ENCODE data around the gene STK25.

DNA sequence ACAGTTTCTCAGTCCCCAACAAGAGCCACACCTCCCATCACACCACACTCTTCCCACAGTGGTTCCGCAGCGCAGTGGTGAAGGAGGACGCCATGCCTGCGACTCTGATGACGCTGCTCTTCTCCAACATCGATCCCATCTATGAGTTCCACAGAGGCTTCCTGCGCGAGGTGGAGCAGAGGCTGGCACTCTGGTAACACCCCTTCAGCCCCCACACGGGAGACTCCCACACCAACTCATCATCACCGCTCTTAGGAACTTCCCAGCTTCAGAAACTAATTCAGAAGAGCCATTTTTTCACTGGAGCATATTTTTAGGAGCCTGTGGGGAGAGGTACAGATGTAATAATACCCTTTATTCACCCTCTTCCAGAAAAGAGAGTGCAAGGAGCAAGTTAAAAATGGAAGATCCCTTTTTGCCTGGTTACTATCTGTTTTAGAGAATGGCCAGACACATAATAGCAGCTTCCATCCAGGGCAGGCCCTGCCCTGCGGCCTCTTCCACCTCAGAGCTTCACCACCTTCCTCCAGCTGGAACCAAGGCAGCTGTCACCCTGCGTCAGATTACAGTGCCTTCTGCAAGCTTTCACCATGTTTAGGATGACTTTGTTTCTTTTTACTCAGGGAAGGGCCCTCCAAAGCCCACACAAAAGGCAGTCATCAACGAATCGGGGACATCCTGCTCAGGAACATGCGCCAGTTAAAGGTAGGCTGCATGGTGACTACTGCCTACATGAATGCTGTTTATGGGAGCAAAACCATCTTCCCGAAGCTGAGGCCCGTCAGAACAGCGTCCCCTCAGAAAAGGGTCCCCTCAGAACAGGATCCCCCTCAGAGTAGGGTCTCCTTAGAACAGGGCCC is 44.9 kb downstream of the STK25 start:
- TF ChIP-seq EZH2 (IDR thresholded peaks at IDR 0.05) (no peak), POLR2AphosphoS5 (IDR thresholded peaks at IDR 0.05; ENCODE audit: borderline replicate concordance, low read depth, low read length) (no peak), FOXP2 (optimal IDR thresholded peaks at IDR 0.05; ENCODE audit: control extremely low read depth, extremely low read length, insufficient read depth) (no peak)
